ENCODE measurements around the gene PADI1.

- TF ChIP-seq CTCF (IDR thresholded peaks at IDR 0.05) (no peak), POLR2AphosphoS5 (IDR thresholded peaks at IDR 0.05) (no peak), POLR2A (IDR thresholded peaks at IDR 0.05) (no peak), EP300 (IDR thresholded peaks at IDR 0.05) (no peak)
Observed at GRCh38 chr1:17227358-17227915, 22.5 kb downstream of the PADI1 start.

Measured in suprapubic skin (tissue), 4 donors.